B cell (primary cell): Measurements from ENCODE around the gene TIMM10. TPM values are rescaled to one million over a fixed set of nuclear protein-coding genes. Genes with fewer than 3 reads are reported as not detected.

ENCODE experiments used
- ATAC-seq: fragments of 200-7000 bp; cut with Tn5 transposase; one replicate; pipeline ENCODE4 v1.10.0; 2021; ENCODE audit warnings: low read depth, mild to moderate bottlenecking, moderate number of reproducible peaks, moderate library complexity
- CTCF ChIA-PET: fragments of 350-600 bp; sonication (Branson Sonifier 250); formaldehyde crosslinking; loops from one replicate; lab custom pipeline; 2021; ENCODE audit warnings: antibody characterized with exemption, inconsistent platforms; lab: Charles Lee
- POLR2A ChIA-PET: fragments of 350-600 bp; sonication (Branson Sonifier 250); formaldehyde crosslinking; loops from one replicate; lab custom pipeline; 2021; ENCODE audit warnings: antibody characterized with exemption; lab: Charles Lee
- DNase-seq: peaks from one replicate; pipeline ENCODE4 v3.0.0; 2013
- H2AFZ ChIP-seq: 2 replicates; pipeline ENCODE4 v1.6.1; 2012; ENCODE audit warnings: mild to moderate bottlenecking, low read depth, low read length; ENCODE audit not compliant: insufficient read depth, poor library complexity, severe bottlenecking
- H3K27ac ChIP-seq, 2 donors: 1 replicate in 1 of 2; 2 replicates in 1 of 2; pipeline ENCODE4 v1.5.1; 2012 to 2013; ENCODE audit warnings: low read length in 2 of 2, mild to moderate bottlenecking in 2 of 2, moderate library complexity in 1 of 2
- H3K27me3 ChIP-seq, 4 experiments: fragments of 200-600 bp in 1 of 4; sonication (generic) in 1 of 4; replicated peaks in 1 of 4; 1 replicate in 2 of 4; 2 replicates in 2 of 4; pipeline versions ENCODE4 v1.6.1 to v1.7.0; 2013 to 2016; ENCODE audit warnings: low read length in 3 of 4, mild to moderate bottlenecking in 2 of 4, mixed read lengths in 1 of 4, moderate library complexity in 1 of 4; ENCODE audit not compliant: insufficient read depth in 4 of 4, control insufficient read depth in 3 of 4; ENCODE audit errors: control extremely low read depth in 1 of 4
- H3K36me3 ChIP-seq, 2 experiments: replicated peaks in 1 of 2; 1 replicate in 1 of 2; 2 replicates in 1 of 2; pipeline versions ENCODE4 v1.6.1 to v1.7.1; 2013; ENCODE audit warnings: low read length in 1 of 2; ENCODE audit not compliant: insufficient read depth in 2 of 2, control insufficient read depth in 1 of 2; ENCODE audit errors: control extremely low read depth in 1 of 2, extremely low read depth in 1 of 2
- H3K4me1 ChIP-seq, 2 donors: fragments of 200-600 bp in 1 of 2; sonication (generic) in 1 of 2; 1 replicate in 1 of 2; 2 replicates in 1 of 2; pipeline versions ENCODE4 v1.5.1 to v1.6.1; 2013 to 2017; ENCODE audit warnings: low read length in 2 of 2; ENCODE audit not compliant: control insufficient read depth in 2 of 2, insufficient read depth in 2 of 2
- H3K4me2 ChIP-seq: replicated peaks from 2 replicates; pipeline ENCODE3; 2012; ENCODE audit warnings: mild to moderate bottlenecking, low read depth, low read length; ENCODE audit not compliant: poor library complexity, severe bottlenecking
- H3K4me3 ChIP-seq, 5 experiments: fragments of 200-600 bp in 1 of 5; sonication (generic) in 1 of 5; 1 replicate in 3 of 5; 2 replicates in 2 of 5; pipeline versions ENCODE4 v1.5.1 to v1.7.0; 2011 to 2016; ENCODE audit warnings: low read length in 4 of 5, mild to moderate bottlenecking in 4 of 5, low read depth in 2 of 5, control low read depth in 1 of 5, moderate library complexity in 1 of 5; ENCODE audit not compliant: insufficient read depth in 1 of 5; ENCODE audit errors: control extremely low read depth in 1 of 5, extremely low read depth in 1 of 5
- H3K79me2 ChIP-seq: fragments of 200-600 bp; sonication (generic); one replicate; pipeline ENCODE4 v1.6.0; 2016; ENCODE audit warnings: low read length; ENCODE audit not compliant: control insufficient read depth, insufficient read depth
- H3K9ac ChIP-seq: fragments of 200-600 bp; sonication (generic); 2 replicates; pipeline ENCODE4 v1.6.1; 2017; ENCODE audit warnings: mild to moderate bottlenecking, low read length, moderate library complexity
- H3K9me3 ChIP-seq, 3 donors: one replicate each; pipeline versions ENCODE4 v1.6.1 to v1.7.1; 2013; ENCODE audit warnings: low read length in 2 of 3; ENCODE audit not compliant: control insufficient read depth in 2 of 3, insufficient read depth in 1 of 3; ENCODE audit errors: control extremely low read depth in 1 of 3
- H4K20me1 ChIP-seq: 2 replicates; pipeline ENCODE4 v1.6.0; 2012; ENCODE audit warnings: mild to moderate bottlenecking, low read length; ENCODE audit not compliant: insufficient read depth, control insufficient read depth, poor library complexity, severe bottlenecking
- H3K27ac Mint-ChIP-seq: one replicate; pipeline ENCODE4 v1.8.0; 2021; ENCODE audit warnings: mixed read lengths
- H3K27me3 Mint-ChIP-seq: one replicate; pipeline ENCODE4 v1.8.0; 2021; ENCODE audit warnings: mixed read lengths
- H3K4me1 Mint-ChIP-seq: one replicate; pipeline ENCODE4 v1.8.0; 2021; ENCODE audit warnings: mixed read lengths
- H3K4me3 Mint-ChIP-seq: one replicate; pipeline ENCODE4 v1.8.0; 2021; ENCODE audit warnings: mixed read lengths
- H3K9me3 Mint-ChIP-seq: one replicate; pipeline ENCODE4 v1.8.0; 2022; ENCODE audit warnings: mixed read lengths; ENCODE audit not compliant: insufficient read depth
- CTCF ChIP-seq: fragments of 200-600 bp; IDR thresholded peaks from one replicate; pipeline ENCODE4 v1.8.0; 2022; ENCODE audit warnings: antibody characterized with exemption, mild to moderate bottlenecking
- EZH2 ChIP-seq: IDR thresholded peaks from 2 replicates; pipeline ENCODE4 v1.6.1; 2012; ENCODE audit warnings: borderline replicate concordance, low read depth, mild to moderate bottlenecking, moderate library complexity, low read length; ENCODE audit not compliant: insufficient read depth, poor library complexity, severe bottlenecking
- WGBS: methylation state at CpG from one replicate; pipeline ENCODE4 v1.1.5; 2013; ENCODE audit warnings: missing lambda C conversion rate; ENCODE audit not compliant: insufficient coverage; 5-methylcytosine and 5-hydroxymethylcytosine counted together
- intact Hi-C: fragments of 100-400 bp; cut with micrococcal nuclease; formaldehyde crosslinking; loops from one replicate; pipeline ENCODE4 v1.10.0; 2022
- polyA plus RNA-seq: library from polyadenylated mRNA; depleted of rRNA; stranded (reverse); fragments of >200 nt; gene quantifications from 2 replicates; pipeline ENCODE4 v1.2.3, GENCODE V29; 2012
- total RNA-seq, 2 donors: library from RNA; stranded (reverse); fragments of 120-200 nt in 1 of 2; gene quantifications; 1 replicate in 1 of 2; 2 replicates in 1 of 2; pipeline versions ENCODE4 v1.2.3 to v1.2.4, GENCODE V29; 2013 to 2022

The TIMM10 gene
- total and polyA plus RNA-seq, 2 donors (not counting 1 experiment from before 2014, with no cell fraction given), result 36.5 to 39.6 TPM

- no peaks in the 10 kb centered on the region for H3K9me3 ChIP-seq
- no peaks in the 10 kb centered on the region for H3K9me3 Mint-ChIP-seq
- peaks cover 24% of the 10 kb centered on the region for H3K4me1 Mint-ChIP-seq
- peak overlapping the region; percentile 77 for H2AFZ ChIP-seq
- H3K4me2 ChIP-seq, result peak overlapping the region; percentile 89
- WGBS, result 3% methylated on average over 17 of the region's 17 CpGs
- H3K27ac Mint-ChIP-seq, result peak overlapping the region; percentile 95
- TF ChIP-seq EZH2, result no peak
- no peak for TF ChIP-seq CTCF
- no peak for DNase-seq
- intact Hi-C loops, result loop anchor here (1.0 to 5.0 kb wide), 9 partner anchors 15 to 1049 kb away; partner anchors contain the start of genes CLP1, SELENOH, SLC43A1 and SLC43A3
- H3K27me3 Mint-ChIP-seq, result no peaks in the 10 kb centered on the region
- peak overlapping the region; percentile 67 to 91 for H3K27ac ChIP-seq
- H3K36me3 ChIP-seq, result peaks cover 0 to 12% of the 10 kb centered on the region in 2 experiments
- peak overlapping the region; percentile 70 to 94 (median 87) for H3K4me3 ChIP-seq
- no peak for ATAC-seq
- H3K4me3 Mint-ChIP-seq, result peak overlapping the region; percentile 94
- no peaks in the 10 kb centered on the region for H4K20me1 ChIP-seq
- H3K79me2 ChIP-seq, result peaks cover 12% of the 10 kb centered on the region
- H3K4me1 ChIP-seq, result peaks cover 13 to 17% of the 10 kb centered on the region in 2 donors
- ChIA-PET POLR2A (interaction anchor here (0.6 kb wide), 1 partner anchor 142 kb away, joined by 3 read pairs; no protein-coding TSS in a partner anchor), CTCF (interaction anchor here (0.6 to 11.8 kb wide), 8 partner anchors 14 to 184 kb away, joined by 3 to 355 read pairs (median 26); partner anchors contain the start of genes RTN4RL2 and SLC43A1)
- no peaks in the 10 kb centered on the region for H3K27me3 ChIP-seq
- H3K9ac ChIP-seq, result peak overlapping the region; percentile 74
These were observed 349 bp downstream of the TIMM10 start for GRCh38 chr11:57530215-57530595.

- Mint-ChIP-seq H3K4me3 (peak overlapping the region; percentile 37), H3K9me3 (no peaks in the 10 kb centered on the region), H3K27me3 (no peaks in the 10 kb centered on the region), H3K4me1 (peaks cover 24% of the 10 kb centered on the region), H3K27ac (no peak overlapping the region)
- DNase-seq (no peak), ATAC-seq (no peak)
- Histone ChIP-seq H3K9me3 (no peaks in the 10 kb centered on the region), H3K4me2 (no peak overlapping the region), H3K27me3 (no peaks in the 10 kb centered on the region), H3K36me3 (peaks cover 0 to 12% of the 10 kb centered on the region in 2 experiments), H3K4me1 (peaks cover 13 to 17% of the 10 kb centered on the region in 2 donors), H3K4me3 (no peak overlapping the region), H3K9ac (no peak overlapping the region), H2AFZ (no peak overlapping the region), H3K27ac (no peak overlapping the region), H3K79me2 (peaks cover 12% of the 10 kb centered on the region), H4K20me1 (no peaks in the 10 kb centered on the region)
- intact Hi-C loops, result no loop called here
- ChIA-PET CTCF (interaction anchor here (1.0 to 11.8 kb wide), 8 partner anchors 13 to 203 kb away, joined by 3 to 355 read pairs (median 41); partner anchors contain the start of genes RTN4RL2 and SLC43A1), POLR2A (interaction anchor here (0.6 kb wide), 1 partner anchor 69 kb away, joined by 4 read pairs; no protein-coding TSS in a partner anchor)
- TF ChIP-seq CTCF (no peak), EZH2 (no peak)
These were observed 1.5 kb downstream of the TIMM10 start for GRCh38 chr11:57529012-57529411.
